NCI-H1105 (cell line): ENCODE results near the gene DYRK1B.
"Not testable (repeated sequence)": the region's sequence is repeated elsewhere in the genome, so short reads cannot be mapped to it uniquely, and the experiment has no call there.

Experiments used
- DNase-seq: peaks from one replicate; lab custom pipeline; 2025; lab: John Stamatoyannopoulos, UW

DYRK1B gene

DNA sequence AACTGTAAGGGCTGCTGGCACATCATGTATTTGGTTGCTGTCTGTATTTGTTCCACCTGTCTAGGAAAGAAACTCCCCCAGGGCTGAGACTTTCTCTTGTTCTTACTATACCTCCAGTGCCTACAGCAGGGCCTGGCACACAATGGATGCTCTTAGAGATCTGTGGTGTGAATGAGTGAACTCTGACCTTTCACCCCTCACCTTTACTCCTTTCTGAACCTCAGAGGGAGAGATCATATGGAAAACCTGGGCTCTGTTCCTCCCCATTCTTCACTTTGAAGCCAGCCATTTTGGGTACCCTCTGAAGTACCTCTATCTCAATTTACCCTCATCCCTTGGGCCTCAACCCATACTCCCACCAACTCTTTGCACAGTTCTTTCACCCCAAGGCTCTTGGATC is 3.1 kb downstream of the DYRK1B start:
- DNase-seq: no peak

DNA sequence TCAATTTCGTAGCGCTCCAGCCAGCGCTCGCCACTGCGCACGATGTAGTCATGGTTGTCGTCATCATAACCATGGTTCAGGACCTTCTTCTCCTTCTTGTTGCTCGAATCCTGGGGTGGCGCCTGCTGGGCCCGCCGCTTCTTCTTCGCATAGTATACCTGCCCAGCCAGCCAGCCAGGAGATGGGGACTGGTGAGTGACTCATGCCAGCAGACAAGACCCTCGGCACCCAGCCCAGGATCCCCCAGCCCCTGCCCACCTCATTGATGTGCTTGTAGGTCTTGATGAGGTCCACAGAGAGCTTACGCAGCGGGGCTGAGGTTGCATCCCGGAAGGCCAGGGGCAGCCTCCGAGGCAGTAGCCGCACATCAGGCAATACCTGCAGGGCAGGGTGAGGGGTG is 3.6 kb downstream of the DYRK1B start:
- DNase-seq: no peak

DNA sequence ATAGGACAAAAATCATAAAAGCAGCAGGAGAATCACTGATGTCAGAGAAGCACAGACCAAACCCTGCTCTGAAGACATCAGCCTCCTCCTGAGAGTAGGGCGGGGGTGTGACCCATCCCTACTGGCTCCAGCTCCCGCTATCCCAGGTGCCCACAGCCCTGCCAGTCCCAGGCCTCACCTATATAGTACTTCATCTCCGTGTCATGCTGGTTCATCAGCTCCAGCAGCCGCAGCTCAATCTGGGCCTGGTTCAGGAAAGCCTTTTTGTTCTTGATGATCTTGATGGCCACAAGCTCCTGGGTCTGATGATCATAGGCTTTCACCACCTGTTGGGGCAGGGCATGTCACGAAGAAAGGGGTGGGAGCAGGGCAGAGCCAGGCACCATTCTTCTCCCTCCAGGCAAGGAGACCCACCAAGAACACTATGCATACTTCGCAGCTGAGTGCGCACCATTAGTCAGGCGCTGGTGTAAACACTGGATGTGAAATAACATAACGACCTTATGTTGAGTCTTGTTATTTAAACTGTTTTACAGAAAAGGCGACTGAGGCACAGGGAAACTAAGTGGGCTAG is 4.2 kb downstream of the DYRK1B start:
- DNase-seq: no peak

DNA sequence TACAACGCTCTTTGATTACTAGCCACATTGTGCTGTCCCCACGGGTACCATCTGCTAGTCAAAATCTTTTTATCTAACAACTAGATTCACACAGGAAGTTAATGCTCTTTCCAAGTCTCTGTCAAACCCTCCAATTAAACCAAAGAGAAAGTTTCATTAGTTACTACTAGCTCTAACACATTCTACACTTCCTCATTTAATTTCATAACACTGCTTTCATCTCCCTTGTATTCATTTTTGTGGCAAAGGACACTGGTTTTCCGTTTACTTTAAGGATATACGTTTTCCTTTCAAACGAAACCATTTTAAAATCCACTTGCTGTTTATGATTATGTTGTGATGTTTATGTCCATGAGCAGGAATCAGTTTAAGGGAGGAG is 5.3 kb downstream of the DYRK1B start:
- DNase-seq: no peak

DNA sequence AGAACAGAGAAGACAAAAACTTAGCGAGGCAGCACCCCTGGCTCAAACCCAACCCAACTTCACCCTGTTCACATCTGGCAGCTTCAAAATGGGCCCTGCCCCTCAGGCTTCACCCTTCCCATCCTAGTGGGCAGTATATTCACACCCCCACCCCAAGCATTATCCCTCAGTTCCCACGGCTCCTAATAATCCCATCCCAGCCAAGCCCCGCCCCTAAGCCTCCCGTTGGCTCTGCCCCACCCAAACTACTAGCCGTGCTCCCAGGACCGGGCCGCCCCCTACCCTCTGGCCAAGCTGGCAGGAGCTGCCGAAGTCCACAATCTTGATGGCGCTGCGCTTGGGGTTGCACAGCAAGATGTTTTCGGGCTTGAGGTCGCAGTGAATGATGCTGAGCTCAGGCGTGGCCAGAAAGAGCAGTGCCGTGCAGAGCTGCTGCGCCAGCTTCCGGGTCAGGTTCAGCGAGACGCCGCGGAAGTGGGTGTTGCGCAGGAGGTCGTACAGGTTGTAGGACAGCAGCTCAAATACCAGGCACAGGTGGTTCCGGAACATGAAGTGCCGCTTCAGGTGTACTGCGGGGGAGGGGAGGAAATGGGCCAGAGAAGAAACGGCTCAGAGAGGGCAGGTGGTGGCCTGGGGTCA is 5.8 kb downstream of the DYRK1B start:
- DNase-seq: no peak

DNA sequence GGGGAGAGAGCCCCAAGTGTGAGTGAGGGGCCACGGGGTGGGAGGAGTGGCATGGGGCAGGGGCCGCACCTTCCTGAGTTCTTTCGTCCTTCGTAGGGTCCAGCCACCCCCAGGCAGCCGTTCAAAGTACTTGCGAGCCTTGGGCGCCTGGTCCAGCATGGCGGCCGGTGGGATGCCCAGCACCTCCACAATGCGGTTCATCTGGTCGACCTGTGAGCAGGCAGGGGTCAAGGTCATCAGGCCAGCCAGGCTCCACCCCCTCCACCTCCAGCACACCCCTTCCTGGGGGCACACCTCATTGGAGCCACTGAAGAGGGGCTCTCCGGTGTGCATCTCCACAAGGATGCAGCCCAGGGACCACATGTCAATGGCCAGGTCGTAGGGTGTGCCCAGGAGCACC is 6.7 kb downstream of the DYRK1B start:
- DNase-seq: no peak

DNA sequence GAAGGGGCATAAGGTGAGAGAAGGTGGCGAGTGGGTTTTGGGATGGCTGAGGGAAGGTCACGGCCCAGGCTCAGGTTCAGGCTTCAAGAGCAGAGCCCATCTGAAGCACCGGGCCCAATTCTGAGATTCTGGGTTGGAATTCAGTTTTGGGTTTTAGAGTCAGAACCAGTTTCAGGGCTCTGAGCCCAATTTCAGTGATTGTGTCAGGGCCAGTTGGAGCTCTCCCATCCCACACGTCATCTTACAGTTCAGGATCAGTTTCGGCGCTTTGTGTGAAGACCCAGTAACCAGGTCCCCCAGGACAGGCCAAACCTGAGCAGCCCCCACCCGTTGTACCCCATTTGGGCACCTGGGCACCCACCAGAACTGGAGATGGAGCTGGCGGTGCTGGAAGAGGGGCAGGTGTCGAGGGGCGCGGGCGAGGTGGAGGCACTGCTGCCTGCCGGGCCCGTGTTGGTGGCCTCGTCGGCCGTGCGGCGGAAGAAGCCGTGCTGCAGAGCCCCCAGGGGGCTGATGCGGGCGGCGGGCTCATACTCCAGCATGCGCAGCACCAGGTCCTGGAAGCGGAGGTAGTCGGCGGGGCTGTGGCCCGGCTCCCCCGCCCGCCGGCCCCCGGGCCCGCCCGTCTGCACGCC is 7.5 kb downstream of the DYRK1B start:
- no peak for DNase-seq

DNA sequence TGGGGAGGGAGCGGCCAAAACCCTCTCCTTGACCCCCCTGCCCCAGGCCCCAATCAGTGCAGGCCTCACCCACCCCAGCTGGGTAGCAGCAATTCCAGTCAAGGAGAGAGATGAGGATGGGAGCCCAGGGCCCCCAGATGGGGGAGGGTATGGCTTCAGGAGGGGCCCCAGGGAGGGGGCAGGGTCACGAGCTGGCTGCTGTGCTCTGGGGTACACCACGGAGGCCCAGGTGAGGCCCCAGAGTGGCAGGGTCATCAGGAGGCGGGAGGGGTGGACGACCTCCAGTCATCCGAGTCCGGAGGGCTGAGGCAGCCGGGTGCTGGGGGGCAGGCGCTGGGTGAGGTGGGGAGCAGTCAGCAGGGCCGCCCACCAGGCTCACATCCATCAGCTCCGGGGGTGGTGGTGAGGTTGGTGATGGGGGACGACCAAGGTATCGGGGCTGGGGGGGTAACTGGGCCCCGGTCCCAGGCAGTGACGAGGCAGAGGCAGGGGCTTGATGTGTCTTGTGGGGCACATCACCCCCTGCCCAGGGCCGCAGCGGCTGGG is 8.4 kb downstream of the DYRK1B start:
- DNase-seq: no peak

DNA sequence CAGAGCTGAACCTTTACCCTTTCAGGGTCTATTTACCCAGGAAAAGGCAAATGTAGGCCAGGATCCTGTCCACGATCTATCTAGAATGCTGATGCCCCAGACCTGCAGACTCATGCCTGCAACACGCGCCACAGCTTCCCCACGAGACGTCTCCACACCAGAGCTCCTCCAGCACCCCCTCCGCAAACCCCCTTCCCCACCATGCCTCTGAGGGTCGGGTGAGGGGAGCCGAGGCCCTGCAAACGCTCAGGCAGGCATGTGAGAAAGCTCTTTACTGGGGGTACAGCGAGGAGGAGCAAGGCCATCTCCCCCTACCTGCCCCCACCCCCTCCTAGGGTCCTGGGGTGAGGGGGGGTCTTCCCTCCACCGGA is 8.9 kb downstream of the DYRK1B start:
- no peak for DNase-seq

DNA sequence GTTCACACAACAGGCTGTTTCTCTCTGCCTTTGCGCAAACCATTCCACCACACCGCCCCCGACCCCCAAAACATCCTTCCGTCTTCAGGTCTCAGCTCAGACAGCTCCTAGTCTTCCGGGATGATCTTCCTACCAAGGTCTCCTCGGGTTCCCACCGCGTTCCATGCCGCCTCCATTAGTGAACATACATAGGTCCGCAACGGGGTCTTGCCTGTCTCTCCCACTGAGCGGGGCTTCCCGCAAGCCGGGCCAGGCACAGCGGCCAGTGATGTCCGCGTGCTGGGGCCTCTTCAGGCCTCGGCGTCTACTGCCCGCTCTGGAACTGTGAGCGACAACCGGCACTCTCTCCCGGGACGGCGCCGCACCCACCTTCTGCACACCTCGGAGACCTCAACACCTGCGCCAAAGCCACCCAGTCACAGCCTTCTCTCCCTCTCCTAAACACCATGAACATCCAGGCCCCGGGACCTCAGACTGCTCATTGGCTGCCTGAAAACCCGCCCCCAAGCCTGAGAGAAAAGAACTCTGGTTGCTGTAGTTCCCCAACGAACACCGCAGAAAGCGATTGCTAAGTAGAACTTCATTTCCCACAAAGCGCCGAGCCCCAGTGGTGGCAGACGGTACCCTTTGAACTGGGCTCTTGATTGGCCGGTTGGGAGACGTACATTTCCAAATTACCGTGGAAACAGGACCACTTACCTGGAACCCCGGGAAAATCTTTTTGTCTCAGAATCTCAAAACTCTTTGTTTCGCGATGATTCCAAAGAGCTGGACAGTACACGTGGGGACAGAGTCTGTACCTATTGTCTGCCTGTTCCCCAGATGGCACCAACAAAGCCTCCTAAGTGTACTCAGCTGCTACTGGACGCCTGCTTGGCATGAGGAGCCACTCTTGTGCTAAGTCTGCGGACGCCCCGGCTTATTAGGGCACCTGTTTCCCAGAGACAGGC is 9.5 kb downstream of the DYRK1B start:
- DNase-seq: peak; percentile 96

DNA sequence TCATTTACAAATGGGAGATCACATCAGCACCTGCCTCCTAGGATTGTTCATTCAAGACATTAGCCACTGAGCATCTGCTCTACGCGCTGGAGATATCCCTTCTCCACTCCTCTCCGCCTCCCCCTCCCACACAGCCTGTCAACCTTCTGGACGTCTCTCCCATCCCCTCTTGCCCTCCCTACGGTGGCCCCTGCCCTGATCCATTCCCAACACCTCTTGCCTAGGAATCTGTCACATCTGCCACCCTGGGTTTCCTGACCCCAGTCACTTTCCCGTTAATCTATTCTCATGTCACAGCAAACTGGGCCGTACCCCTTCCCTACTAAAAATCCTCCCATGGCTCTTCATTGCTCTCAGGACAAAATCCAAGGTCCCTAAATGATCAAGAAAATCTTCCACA is 10.3 kb downstream of the DYRK1B start:
- DNase-seq: no peak

DNA sequence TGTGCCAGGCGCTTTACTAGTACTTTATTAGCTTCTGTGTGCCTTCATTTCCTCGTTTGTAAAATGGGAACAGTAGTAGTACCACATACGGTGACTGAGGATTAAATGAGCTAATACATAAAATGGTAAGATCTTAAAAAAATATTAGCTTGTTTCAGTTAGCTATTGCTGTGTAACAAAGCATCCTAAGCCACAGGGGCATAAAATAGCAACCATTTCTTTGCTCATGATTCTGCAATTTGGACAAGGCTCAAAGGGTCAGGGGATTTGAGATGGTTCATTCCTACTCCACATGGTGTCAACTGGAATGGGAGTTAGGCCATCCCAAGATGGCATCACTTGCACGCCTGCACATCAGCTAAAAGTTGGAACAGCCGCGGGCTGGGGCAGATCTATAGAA is 13.3 kb downstream of the DYRK1B start:
- no peak for DNase-seq

DNA sequence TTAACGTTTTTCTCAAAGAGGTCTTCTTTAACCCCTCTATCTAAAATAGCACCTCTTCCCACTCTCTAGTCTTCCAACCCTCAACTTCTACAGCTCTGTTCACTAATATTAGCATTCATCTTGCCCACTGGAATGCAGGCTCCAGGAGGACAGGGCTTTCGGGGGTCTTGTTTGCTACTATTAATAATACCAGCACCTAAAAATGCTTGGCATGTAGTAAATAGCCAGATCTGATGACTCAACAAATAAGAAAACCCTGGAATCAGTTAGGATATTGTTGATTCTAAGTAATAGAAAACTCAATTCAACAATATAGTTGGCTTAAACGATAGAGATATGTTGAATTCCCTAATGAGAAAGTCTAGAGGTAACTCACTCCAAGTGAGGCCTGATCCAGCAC is 14.2 kb downstream of the DYRK1B start:
- DNase-seq: no peak

DNA sequence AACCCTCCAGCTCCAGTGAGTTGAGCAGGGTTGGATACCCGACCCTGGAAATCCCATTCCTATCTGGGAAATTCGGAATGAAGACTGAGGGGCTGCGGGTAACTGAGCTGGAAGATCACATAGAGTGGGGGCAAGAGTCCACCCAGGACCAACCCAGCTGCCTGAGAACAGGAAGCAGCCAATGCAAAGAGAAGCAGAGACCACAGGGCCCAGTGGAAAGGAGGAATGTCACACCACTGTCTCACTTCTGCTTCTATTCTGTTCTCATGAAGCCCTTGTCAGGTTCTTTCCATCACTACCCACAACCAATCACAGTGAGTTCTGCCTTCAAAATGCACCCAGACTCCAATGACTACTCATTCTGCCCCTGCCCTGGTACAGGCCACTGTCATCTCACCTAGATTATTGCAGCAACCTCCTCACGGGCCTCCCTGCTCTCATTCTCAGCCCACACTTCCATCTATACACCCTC is 15.3 kb downstream of the DYRK1B start:
- no peak for DNase-seq

DNA sequence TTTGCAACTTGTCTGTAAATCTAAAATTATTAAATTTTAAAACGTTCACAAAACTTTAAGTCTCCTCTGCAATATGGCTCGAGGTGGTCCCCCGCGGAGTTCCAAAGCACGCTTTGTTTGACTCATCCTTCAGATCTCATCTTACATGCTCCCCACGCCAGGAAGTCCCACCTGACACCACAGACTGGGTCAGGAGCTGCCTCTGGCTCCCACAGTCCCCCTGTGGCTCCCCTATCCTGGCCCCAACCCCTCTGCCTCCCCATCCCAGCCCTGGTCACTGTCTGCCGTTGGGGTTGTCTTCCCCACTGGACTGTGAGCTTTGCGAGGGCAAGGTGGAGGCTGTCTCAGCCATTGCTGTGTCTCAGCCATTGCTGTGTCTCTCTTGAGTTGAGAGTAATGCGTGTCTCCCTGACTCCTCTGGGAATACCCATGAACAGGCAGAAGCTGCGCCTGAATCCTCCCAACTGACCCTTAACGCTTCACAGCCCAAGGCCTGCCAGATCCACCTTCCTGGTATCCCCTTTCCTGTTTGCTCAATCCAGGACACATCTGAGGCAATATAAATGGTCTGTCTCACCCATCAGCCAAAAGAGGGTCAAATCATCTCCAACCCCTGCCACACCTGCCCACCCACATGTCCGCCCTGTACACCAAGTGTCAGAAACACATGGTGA is 15.9 kb downstream of the DYRK1B start:
- no peak for DNase-seq

DNA sequence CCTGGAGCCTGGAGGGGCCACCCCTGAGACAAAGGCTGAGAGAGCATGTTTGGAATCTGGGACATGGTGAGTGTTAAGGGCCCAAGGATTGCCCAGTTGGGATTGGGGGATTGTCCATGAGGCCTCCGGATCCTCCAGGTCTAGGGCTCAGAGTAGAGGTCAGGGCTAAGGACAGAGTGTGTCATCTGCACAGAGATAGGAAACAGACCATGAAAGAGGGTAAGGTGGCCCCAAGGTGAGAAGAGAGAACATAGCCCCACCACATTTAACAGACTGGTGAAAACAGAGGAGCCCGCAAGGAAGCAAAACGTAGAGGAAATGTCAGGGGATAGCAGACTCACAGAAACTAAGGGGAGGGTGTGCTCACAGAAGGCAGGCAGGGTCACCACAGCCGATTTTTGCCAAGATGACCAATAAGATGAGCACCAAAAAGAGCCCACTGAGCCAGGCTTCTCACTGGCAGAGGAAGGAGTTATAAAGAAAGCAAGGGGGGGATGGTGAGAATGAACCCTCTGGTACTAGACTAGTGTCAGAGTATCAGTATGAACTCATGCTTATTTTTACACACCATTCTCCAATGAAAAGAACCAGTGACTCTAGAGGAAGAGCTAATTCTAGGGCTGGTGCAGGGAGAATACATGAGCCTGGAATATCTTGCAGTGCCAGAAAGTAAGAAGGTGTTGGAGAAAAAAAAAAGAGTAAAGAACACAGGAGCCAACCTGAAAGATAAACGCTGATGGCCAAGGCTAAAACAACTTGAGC is 17.5 kb downstream of the DYRK1B start:
- DNase-seq: no peak

DNA sequence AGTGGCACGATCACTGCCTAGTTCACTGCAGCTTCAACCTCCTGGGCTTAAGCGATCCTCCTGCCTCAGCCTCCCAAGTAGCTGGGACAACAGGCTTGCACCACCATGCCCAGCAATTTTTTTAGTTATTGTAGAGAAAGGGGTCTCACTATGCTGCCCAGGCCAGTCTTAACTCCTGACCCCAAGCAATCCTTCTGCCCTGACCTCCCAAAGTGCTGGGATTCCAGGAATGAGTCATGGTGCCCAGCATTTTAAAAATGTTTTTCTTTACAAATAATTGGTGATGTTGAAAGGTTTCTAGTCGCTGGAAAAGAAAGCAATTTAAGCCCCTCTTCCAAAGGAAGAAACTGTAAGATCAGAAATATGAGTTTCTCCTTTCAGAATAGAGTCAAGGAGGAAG is 19.4 kb downstream of the DYRK1B start:
- DNase-seq: no peak

DNA sequence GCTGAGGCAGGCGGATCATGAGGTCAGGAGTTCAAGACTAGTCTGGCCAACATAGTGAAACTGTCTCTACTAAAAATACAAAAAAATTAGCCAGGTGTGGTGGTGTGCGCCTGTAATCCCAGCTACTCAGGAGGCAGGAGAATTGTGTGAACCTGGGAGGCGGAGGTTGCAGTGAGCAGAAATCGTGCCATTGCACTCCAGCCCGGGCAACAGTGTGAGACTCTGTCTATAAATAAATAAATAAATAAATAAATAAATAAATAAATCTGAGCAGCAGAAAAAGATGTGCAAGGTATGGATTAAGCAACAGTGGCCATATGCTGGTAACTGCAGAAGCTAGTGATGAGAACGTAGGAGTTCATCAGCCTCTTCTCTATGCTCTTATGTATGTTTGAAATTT is 19.9 kb downstream of the DYRK1B start:
- not testable (repeated sequence) for DNase-seq

DNA sequence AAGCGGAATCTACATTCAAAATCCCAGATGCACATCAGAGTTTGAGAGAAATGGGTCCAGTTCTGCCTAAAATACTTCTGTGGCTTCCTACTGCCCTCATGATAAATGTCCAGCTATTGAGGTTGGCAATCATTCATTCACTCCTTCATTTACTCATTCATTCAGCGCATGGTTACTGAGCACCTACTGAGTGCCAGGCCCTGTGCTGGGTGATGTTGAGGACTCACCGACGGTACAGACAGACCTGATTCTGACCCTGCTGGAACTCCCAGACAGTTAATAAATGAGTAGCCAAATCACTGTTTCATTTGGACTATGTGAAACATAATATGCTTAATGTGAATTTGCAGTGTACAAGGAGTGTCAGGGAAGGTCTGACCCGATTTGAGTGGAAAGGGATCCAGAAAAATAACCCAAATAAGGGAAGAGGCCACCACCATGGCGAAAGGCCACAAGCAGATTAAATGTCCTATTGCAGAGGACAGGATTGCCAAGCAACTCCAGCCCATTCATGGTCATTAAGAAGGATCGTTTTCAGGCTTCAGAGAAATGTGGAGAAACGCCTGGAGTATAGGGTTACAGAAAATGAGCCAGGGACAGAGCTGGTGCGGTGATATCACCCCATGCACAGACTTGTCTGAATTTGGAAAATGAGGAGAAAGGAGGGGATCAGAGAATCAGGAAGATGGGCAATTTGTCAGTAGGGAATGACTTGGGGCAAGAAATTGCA is 20.5 kb downstream of the DYRK1B start:
- DNase-seq: no peak

DNA sequence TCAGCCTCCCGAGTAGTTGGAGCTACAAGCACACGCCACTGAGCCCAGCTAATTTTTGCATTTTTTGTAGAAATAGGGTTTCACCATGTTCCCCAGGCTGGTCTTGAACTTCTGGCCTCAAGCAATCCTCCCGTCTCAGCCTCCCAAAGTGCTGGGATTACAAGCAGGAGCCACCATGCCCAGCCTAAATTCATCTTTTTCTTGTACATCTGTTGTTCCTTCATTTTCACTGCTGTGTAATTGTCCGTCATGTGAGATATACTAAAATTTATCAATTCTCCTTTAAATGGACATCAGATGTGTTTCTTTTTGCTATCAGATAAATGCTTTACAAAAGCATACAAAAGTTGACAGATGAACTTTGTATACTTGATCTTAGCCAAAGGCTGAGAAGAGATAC is 22.9 kb downstream of the DYRK1B start:
- DNase-seq: no peak
